Right atrium auricular region (tissue), 2 donors: Measurements from ENCODE around the gene ATAT1. TPM values are rescaled to one million over a fixed set of nuclear protein-coding genes. Genes with fewer than 3 reads are reported as not detected.

ENCODE experiments used
- DNase-seq: peaks from one replicate; pipeline ENCODE4 v3.0.0-alpha.2; 2019; ENCODE audit warnings: low spot score
- H3K27ac ChIP-seq, 2 donors: fragments of 200-600 bp; sonication (generic); 1 replicate in 1 of 2; 2 replicates in 1 of 2; pipeline ENCODE4 v1.5.1; 2016 to 2019
- H3K27me3 ChIP-seq, 2 donors: fragments of 200-600 bp; sonication (generic); one replicate each; pipeline versions ENCODE4 v1.5.1 to v1.6.0; 2017 to 2019
- H3K36me3 ChIP-seq: fragments of 200-600 bp; sonication (generic); one replicate; pipeline ENCODE4 v1.5.1; 2016
- H3K4me1 ChIP-seq, 2 donors: fragments of 200-600 bp; sonication (generic); one replicate each; pipeline versions ENCODE4 v1.5.1 to v1.6.0; 2017 to 2019
- H3K4me3 ChIP-seq, 2 donors: fragments of 200-600 bp; sonication (generic); 1 replicate in 1 of 2; 2 replicates in 1 of 2; pipeline ENCODE4 v1.5.1; 2017 to 2019; ENCODE audit warnings: mild to moderate bottlenecking in 1 of 2, moderate library complexity in 1 of 2
- H3K9me3 ChIP-seq, 2 donors: fragments of 200-600 bp; sonication (generic); one replicate each; pipeline ENCODE4 v1.5.1; 2019
- total RNA-seq, 2 donors: library from RNA; depleted of rRNA; stranded (reverse); fragments of >200 nt; gene quantifications; one replicate each; pipeline ENCODE4 v1.1.0, GENCODE V29; 2016
- TF ChIP-seq, protein P1 (sequence below), 2 donors: fragments of 200-600 bp; sonication (generic); IDR thresholded peaks; one replicate each; pipeline ENCODE4 v1.5.1; 2019; ENCODE audit warnings: antibody characterized with exemption in 2 of 2

Gene ATAT1
- total RNA-seq, 2 donors from 2014 or later: 1.6 to 1.8 TPM

DNA sequence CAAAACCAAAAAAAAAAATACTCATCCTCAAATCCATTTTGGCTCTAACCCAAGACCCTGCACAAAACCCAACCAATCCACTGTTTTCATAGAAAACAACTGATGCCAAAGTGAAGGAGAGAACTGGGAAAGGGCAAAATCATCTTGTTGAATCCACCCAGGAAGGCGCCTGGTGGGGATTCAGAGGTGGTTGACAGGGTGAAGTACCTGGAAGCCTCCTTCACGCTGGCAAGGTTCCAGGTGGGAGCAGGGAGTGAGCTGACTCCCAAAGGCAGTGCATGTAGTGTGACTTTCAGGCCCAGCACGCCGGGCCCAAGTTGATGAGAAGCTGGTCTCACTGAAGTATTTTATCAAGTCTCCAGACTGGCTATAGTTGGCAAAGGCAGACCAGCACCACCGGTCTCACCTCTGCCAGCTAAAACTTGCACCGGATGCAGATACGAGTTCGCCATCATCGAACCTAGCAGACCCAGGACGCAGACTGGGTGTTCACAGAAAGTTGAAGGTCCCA lies 26.2 kb upstream of the ATAT1 start:
- peaks cover 55% of the 10 kb centered on the region for H3K36me3 ChIP-seq
- DNase-seq: no peak
- H3K4me1 ChIP-seq: no peaks in the 10 kb centered on the region

DNA sequence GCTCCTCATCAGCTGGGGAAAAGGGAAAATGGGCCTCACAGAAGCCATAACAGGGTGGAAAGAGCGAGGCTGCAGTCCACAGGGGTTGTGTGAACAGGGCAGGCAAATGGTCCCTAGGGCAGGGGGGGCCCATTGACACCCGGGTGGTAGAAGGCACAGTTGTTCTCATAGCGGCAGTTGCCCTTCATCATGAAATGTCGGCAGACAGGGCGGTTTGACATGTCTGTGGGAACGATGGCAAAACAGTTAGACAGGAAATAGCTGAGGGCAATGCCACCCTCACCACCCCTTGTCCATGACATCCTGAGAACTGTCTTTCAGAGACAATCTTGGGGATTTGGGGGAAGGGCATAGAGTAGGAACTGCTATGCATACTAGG lies 25.2 kb upstream of the ATAT1 start:
- Histone ChIP-seq H3K27ac (no peak overlapping the region), H3K4me1 (no peaks in the 10 kb centered on the region), H3K4me3 (no peak overlapping the region), H3K9me3 (no peaks in the 10 kb centered on the region), H3K36me3 (peaks cover 64% of the 10 kb centered on the region), H3K27me3 (no peaks in the 10 kb centered on the region)
- TF ChIP-seq, protein P1, sequence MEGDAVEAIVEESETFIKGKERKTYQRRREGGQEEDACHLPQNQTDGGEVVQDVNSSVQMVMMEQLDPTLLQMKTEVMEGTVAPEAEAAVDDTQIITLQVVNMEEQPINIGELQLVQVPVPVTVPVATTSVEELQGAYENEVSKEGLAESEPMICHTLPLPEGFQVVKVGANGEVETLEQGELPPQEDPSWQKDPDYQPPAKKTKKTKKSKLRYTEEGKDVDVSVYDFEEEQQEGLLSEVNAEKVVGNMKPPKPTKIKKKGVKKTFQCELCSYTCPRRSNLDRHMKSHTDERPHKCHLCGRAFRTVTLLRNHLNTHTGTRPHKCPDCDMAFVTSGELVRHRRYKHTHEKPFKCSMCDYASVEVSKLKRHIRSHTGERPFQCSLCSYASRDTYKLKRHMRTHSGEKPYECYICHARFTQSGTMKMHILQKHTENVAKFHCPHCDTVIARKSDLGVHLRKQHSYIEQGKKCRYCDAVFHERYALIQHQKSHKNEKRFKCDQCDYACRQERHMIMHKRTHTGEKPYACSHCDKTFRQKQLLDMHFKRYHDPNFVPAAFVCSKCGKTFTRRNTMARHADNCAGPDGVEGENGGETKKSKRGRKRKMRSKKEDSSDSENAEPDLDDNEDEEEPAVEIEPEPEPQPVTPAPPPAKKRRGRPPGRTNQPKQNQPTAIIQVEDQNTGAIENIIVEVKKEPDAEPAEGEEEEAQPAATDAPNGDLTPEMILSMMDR (IDR thresholded peaks at IDR 0.05): no peak
- DNase-seq: no peak

More for the DNA sequence above, 26.2 kb upstream of the ATAT1 start:
- H3K27me3 ChIP-seq: no peaks in the 10 kb centered on the region
- TF ChIP-seq, protein P1 (IDR thresholded peaks at IDR 0.05): no peak
- H3K9me3 ChIP-seq: no peaks in the 10 kb centered on the region
- H3K4me3 ChIP-seq: no peak overlapping the region
- H3K27ac ChIP-seq: no peak overlapping the region

DNA sequence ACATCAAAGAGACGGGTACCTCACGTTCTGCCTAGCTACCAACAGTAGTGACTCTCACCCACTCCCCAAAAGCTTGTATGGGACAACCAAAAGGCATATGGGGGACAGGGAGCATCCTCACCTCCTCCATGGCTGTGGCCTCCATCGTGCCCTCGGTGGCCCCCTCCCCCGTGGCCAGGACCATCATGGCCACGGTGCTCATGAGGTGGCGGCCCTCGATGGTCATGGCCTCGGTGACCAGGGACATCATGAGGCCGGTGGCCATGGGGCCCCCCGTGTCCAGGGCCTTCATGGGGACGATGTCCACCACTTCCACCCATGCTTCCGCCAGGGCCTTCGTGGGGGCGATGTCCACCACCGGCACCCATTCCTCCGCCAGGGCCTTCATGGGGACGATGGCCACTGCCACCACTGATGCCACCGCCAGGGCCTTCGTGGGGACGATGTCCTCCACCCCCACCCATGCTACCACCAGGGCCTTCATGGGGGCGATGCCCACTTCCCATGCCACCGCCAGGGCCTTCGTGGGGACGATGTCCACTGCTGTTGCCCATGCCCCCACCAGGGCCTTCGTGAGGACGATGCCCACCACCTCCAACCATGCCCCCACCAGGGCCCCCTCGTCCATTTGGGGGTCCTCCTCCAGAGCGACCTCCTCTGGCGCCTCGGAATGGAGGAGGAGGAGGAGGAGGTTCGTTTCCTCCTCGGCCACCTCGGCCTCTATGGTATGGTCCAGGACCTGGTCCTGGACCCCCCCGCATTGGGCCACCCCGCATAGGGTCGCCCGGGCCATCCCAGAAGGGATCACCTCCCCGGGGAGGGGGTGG lies 24.6 kb upstream of the ATAT1 start:
- no peaks in the 10 kb centered on the region for H3K9me3 ChIP-seq
- H3K4me1 ChIP-seq: no peaks in the 10 kb centered on the region
- no peak overlapping the region for H3K4me3 ChIP-seq
- no peaks in the 10 kb centered on the region for H3K27me3 ChIP-seq
- TF ChIP-seq, protein P1 (IDR thresholded peaks at IDR 0.05): no peak
- H3K27ac ChIP-seq: no peak overlapping the region
- peaks cover 70% of the 10 kb centered on the region for H3K36me3 ChIP-seq
- no peak for DNase-seq

DNA sequence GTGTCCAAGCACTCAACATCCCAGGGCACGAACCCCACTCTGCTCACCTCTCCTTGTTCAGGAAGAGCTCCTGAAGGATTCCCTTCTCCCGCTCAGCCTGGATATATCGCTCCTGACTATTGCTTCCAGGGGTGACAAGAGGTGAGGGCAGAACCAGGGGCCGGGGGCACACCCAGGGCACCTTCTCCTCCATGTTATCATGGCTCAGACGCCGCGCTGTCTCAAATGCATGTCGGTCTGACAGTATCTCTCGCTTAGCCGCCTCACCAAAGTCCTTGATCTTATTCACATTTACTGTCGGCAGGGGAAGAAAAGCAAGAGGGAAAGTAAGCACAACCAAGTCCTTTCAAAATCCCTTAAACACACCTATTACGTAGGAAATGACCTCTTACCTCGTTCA lies 22.7 kb upstream of the ATAT1 start:
- H3K4me3 ChIP-seq: no peak overlapping the region
- no peaks in the 10 kb centered on the region for H3K9me3 ChIP-seq
- no peaks in the 10 kb centered on the region for H3K4me1 ChIP-seq
- DNase-seq: no peak
- no peaks in the 10 kb centered on the region for H3K27me3 ChIP-seq
- no peak overlapping the region for H3K27ac ChIP-seq
- H3K36me3 ChIP-seq: peaks cover 89% of the 10 kb centered on the region
- TF ChIP-seq, protein P1 (IDR thresholded peaks at IDR 0.05): no peak

DNA sequence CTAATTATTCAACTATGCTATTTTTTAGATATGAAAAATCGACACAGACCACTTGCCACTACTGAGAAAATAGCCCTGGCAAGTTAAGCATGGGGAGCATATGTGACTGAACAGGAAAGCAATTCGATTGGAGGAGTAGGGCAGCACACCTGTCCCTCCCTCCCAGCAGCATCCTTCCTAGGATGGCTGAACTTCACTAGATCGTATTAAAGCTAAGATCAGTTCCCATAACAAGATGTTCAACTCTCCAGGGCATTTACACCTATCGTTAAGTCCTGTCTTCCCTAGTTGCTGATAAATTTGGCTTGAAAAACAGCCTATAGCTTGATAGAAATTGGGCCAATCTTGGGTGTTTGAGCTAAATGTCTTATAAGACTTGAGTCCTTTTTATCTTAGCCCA lies 16.6 kb upstream of the ATAT1 start:
- DNase-seq: no peak
- TF ChIP-seq, protein P1 (IDR thresholded peaks at IDR 0.05): no peak
- peaks cover 44% of the 10 kb centered on the region for H3K36me3 ChIP-seq
- peaks cover 0 to 54% of the 10 kb centered on the region in 2 donors for H3K4me1 ChIP-seq
- no peaks in the 10 kb centered on the region for H3K27me3 ChIP-seq
- no peak overlapping the region for H3K27ac ChIP-seq
- H3K4me3 ChIP-seq: no peak overlapping the region
- no peaks in the 10 kb centered on the region for H3K9me3 ChIP-seq
